Cardiac muscle cell (in vitro differentiated cells and primary cell): ENCODE data around the gene TIAM2. TPM values are rescaled to one million over a fixed set of nuclear protein-coding genes. Genes with fewer than 3 reads are reported as not detected.

Experiments used
- DNase-seq, 2 donors: peaks; one replicate each; pipeline versions ENCODE4 v3.0.0 to v3.0.0-alpha.2; 2010 to 2017; ENCODE audit warnings: low read depth in 1 of 2, low spot score in 1 of 2
- H3K27ac ChIP-seq: fragments of 200-600 bp; sonication (generic); 2 replicates; pipeline ENCODE4 v1.5.1; 2016
- H3K27me3 ChIP-seq: fragments of 200-600 bp; sonication (generic); 2 replicates; pipeline ENCODE4 v1.6.0; 2016; ENCODE audit warnings: control low read depth
- H3K36me3 ChIP-seq: fragments of 200-600 bp; sonication (generic); 2 replicates; pipeline ENCODE4 v1.5.1; 2016; ENCODE audit warnings: control low read depth
- H3K4me1 ChIP-seq: fragments of 200-600 bp; sonication (generic); 2 replicates; pipeline ENCODE4 v1.8.1; 2017; ENCODE audit warnings: low read depth, mild to moderate bottlenecking, mixed run types
- H3K4me3 ChIP-seq: fragments of 200-600 bp; sonication (generic); 2 replicates; pipeline ENCODE4 v1.5.1; 2016; ENCODE audit warnings: mild to moderate bottlenecking
- H3K9me3 ChIP-seq: fragments of 200-600 bp; sonication (generic); 2 replicates; pipeline ENCODE4 v1.5.1; 2017; ENCODE audit warnings: low read depth, mild to moderate bottlenecking, control low read depth
- CTCF ChIP-seq: IDR thresholded peaks from 2 replicates; pipeline ENCODE4 v1.5.1; 2012; ENCODE audit warnings: low read depth, mild to moderate bottlenecking, low read length
- polyA plus RNA-seq: library from polyadenylated mRNA; unstranded; fragments of >200 nt; fragmentation: Nextera tagmentation; extraction: Ambion mirVana; gene quantifications from 2 replicates; pipeline ENCODE4 v1.2.1, GENCODE V29; 2016
- total RNA-seq: library from RNA; depleted of rRNA; stranded (reverse); fragments of >200 nt; gene quantifications from 2 replicates; pipeline ENCODE4 v1.2.3, GENCODE V29; 2016

TIAM2 gene
- total and polyA plus RNA-seq, 2 experiments from 2014 or later: 3.9 to 12.4 TPM

GRCh38 chr6:154969796-154970195, 25.3 kb upstream of the TIAM2 start:
- TF ChIP-seq CTCF: no peak
- no peak overlapping the region for H3K4me3 ChIP-seq
- H3K27ac ChIP-seq: no peak overlapping the region
- H3K36me3 ChIP-seq: no peaks in the 10 kb centered on the region
- no peaks in the 10 kb centered on the region for H3K9me3 ChIP-seq
- peaks cover 16% of the 10 kb centered on the region for H3K27me3 ChIP-seq
- no peaks in the 10 kb centered on the region for H3K4me1 ChIP-seq
- DNase-seq: peak in 1 of 2 donors; percentile 40

GRCh38 chr6:154974485-154975149, 20.5 kb upstream of the TIAM2 start:
- no peak for TF ChIP-seq CTCF
- Histone ChIP-seq H3K27me3 (peaks cover 16% of the 10 kb centered on the region), H3K27ac (no peak overlapping the region), H3K9me3 (no peaks in the 10 kb centered on the region), H3K36me3 (no peaks in the 10 kb centered on the region), H3K4me3 (no peak overlapping the region), H3K4me1 (no peaks in the 10 kb centered on the region)
- no peak for DNase-seq

GRCh38 chr6:154977588-154977987, 17.5 kb upstream of the TIAM2 start:
- TF ChIP-seq CTCF: no peak
- H3K27ac ChIP-seq: no peak overlapping the region
- no peaks in the 10 kb centered on the region for H3K36me3 ChIP-seq
- DNase-seq: no peak
- no peaks in the 10 kb centered on the region for H3K9me3 ChIP-seq
- no peaks in the 10 kb centered on the region for H3K4me1 ChIP-seq
- peaks cover 3% of the 10 kb centered on the region for H3K27me3 ChIP-seq
- H3K4me3 ChIP-seq: no peak overlapping the region

GRCh38 chr6:154980273-154981078, 14.6 kb upstream of the TIAM2 start:
- Histone ChIP-seq H3K27me3 (no peaks in the 10 kb centered on the region), H3K4me3 (no peak overlapping the region), H3K36me3 (no peaks in the 10 kb centered on the region), H3K27ac (no peak overlapping the region), H3K4me1 (no peaks in the 10 kb centered on the region), H3K9me3 (no peaks in the 10 kb centered on the region)
- TF ChIP-seq CTCF: no peak
- DNase-seq: no peak

GRCh38 chr6:154981079-154981870, 13.8 kb upstream of the TIAM2 start:
- Histone ChIP-seq H3K4me1 (no peaks in the 10 kb centered on the region), H3K4me3 (no peak overlapping the region), H3K27me3 (no peaks in the 10 kb centered on the region), H3K36me3 (no peaks in the 10 kb centered on the region), H3K9me3 (no peaks in the 10 kb centered on the region), H3K27ac (no peak overlapping the region)
- no peak for DNase-seq
- TF ChIP-seq CTCF: no peak
